MM.1S (cell line): ENCODE data around the gene OTUD6A.

ENCODE experiments used
- CTCF ChIP-seq: fragments of 300-600 bp; sonication (generic); IDR thresholded peaks from 2 replicates; pipeline ENCODE4 v1.5.1; 2016; ENCODE audit warnings: antibody characterized with exemption, low read length, mixed read lengths
- EZH2 ChIP-seq: fragments of 300-600 bp; sonication (generic); optimal IDR thresholded peaks from 2 replicates; pipeline ENCODE3; 2017; ENCODE audit warnings: low read depth, mild to moderate bottlenecking, antibody characterized with exemption, low read length, mixed read lengths
- EZH2phosphoT487 ChIP-seq: fragments of 300-600 bp; sonication (generic); IDR thresholded peaks from 2 replicates; pipeline ENCODE4 v1.6.1; 2018; ENCODE audit warnings: antibody characterized with exemption, low read length

GRCh38 chrX:70049925-70050324 lies 12.3 kb upstream of the OTUD6A start, which contains the start of gene AWAT2:
- TF ChIP-seq EZH2 (no peak), CTCF (no peak), EZH2phosphoT487 (no peak)
